Melanocyte of skin (primary cell): ENCODE measurements around the gene B3GAT2. TPM values are rescaled to one million over a fixed set of nuclear protein-coding genes. Genes with fewer than 3 reads are reported as not detected.

Experiments used
- total RNA-seq, 2 donors: library from RNA; depleted of rRNA; stranded (reverse); fragments of >200 nt; gene quantifications; 2 replicates each; pipeline ENCODE4 v1.2.3, GENCODE V29; 2012

B3GAT2 gene, protein sequence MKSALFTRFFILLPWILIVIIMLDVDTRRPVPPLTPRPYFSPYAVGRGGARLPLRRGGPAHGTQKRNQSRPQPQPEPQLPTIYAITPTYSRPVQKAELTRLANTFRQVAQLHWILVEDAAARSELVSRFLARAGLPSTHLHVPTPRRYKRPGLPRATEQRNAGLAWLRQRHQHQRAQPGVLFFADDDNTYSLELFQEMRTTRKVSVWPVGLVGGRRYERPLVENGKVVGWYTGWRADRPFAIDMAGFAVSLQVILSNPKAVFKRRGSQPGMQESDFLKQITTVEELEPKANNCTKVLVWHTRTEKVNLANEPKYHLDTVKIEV
- total RNA-seq: under 1 TPM in 1 of 2 donors, not detected in 1; under 0.01 TPM

GRCh38 chr6:70956451-70957283, at the start of gene B3GAT2:
Gene B3GAT2, minus strand, starts transcription at chr6:70957060. Its CDS starts 631 bp downstream, at chr6:70956429.

